ENCODE results near the gene TNS3. TPM values are rescaled to one million over a fixed set of nuclear protein-coding genes. Genes with fewer than 3 reads are reported as not detected.

Gene TNS3
- total and polyA plus RNA-seq, 10 donors: 17.7 to 247 (median 147) TPM

DNA sequence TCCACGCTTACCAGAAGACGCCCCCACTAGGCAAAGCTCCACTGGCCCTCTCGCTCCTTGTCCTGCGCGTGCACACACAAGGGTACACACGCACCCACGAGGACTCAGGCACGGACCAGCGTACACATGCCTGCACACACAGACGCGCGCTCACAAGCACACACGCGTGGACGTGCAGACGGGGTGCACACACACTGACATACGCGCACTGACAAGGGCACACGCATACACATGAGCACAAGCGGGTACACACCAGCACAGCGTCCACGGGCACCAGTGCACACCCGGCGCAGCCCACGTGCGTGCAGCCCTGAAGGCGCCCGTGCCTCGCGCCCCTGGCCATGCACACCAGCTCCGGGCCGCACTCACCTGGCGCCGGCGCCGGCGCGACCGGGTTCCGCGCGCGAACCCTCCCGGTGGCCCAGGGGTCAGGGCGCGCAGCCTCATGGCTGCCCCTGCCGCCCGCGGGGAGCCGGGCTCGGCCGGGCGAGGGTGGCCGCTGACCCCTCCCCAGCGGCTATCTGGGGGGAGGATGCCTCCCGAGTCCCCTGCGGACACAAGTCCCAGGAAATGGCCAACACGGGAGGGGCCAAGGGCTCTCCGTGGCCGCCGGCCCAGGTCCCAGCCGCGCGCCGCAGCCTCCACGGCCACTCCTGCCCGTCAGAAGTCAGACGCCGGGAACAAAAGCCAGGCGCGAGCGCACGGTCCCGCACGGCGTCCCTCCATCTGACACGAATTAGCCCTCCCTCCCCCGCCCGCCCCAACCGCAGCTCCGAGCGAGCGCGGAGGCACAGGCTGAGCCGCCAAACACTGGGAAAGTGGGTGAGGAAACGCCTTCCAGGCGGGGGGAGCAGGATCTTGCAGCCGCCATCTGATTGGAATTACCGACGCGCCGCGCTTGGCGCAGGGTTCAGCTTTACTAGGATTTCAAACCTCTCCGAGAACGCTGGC lies 45.0 kb downstream of the TNS3 start:
- Histone ChIP-seq H3K4me1 (peaks cover 0 to 73% (median 55%) of the 10 kb centered on the region in 6 donors), H3K36me3 (peaks cover 0 to 4% (median 0%) of the 10 kb centered on the region in 6 donors), H3K27me3 (replicated peaks in 1 of 7) (peaks cover 0 to 22% (median 0%) of the 10 kb centered on the region in 7 donors), H3K9me3 (no peaks in the 10 kb centered on the region), H3K27ac (peak overlapping the region; percentile 19 to 63 (median 54)), H3K4me3 (peak overlapping the region in 7 of 8 donors; percentile 27 to 64 (median 33))
- intact Hi-C loops (cut with DNase I; ENCODE audit: low total_unique reads): no loop called here
- peak; percentile 74 for DNase-seq
- 33 to 65% (median 37%) methylated on average over 20 to 96 of the region's 96 CpGs for WGBS, 5 donors
- no peak for TF ChIP-seq POLR2A (IDR thresholded peaks at IDR 0.05)
- TF ChIP-seq POLR2AphosphoS5 (IDR thresholded peaks at IDR 0.05): peak in 2 of 3 donors; percentile 50 to 59
- TF ChIP-seq, protein P1, sequence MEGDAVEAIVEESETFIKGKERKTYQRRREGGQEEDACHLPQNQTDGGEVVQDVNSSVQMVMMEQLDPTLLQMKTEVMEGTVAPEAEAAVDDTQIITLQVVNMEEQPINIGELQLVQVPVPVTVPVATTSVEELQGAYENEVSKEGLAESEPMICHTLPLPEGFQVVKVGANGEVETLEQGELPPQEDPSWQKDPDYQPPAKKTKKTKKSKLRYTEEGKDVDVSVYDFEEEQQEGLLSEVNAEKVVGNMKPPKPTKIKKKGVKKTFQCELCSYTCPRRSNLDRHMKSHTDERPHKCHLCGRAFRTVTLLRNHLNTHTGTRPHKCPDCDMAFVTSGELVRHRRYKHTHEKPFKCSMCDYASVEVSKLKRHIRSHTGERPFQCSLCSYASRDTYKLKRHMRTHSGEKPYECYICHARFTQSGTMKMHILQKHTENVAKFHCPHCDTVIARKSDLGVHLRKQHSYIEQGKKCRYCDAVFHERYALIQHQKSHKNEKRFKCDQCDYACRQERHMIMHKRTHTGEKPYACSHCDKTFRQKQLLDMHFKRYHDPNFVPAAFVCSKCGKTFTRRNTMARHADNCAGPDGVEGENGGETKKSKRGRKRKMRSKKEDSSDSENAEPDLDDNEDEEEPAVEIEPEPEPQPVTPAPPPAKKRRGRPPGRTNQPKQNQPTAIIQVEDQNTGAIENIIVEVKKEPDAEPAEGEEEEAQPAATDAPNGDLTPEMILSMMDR (IDR thresholded peaks at IDR 0.05 in 8 of 11, conservative IDR thresholded peaks at IDR 0.05 in 3 of 11): no peak

DNA sequence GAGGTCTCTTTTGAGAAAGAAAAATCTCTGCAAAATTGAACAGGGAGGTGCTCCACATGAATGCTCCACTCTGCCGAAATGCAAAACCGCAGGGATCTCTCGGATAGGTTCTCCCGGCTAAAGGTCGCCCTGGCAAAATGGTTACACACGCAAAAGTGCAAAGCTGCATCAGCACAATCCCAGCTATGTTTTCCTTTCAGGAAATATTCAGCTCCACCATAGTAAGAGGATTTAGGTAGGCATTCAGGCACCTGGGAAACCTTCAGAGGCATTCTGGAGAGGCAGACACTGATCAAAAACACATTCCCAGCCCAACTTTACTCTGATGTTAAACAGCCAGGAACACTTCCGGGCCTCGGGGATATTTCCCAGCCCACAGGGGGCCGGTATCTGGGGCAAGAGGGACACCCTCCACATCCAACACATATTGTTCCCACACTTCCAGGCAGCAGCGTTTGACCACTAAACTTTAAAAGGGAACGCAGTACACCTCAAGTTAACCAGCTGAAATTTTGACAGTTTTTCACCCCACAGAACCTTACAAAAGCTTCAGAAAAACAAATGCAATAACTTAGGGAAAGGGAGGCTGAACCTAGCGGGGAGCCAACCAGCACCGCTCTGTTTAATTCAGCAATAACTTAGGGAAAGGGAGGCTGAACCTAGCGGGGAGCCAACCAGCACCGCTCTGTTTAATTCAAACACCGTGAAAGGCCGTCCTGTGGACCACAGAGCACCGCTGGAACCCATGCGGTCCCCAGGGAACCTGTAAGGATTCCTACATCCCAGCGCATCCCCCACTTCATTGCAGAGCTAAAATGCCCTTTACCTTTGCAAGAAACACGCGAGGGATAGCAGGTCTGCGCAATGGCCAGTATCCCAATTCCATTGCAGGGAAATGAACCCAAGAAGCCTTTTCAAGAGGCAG lies 45.9 kb downstream of the TNS3 start:
- peak overlapping the region in 4 of 8 donors; percentile 28 to 57 (median 54) for H3K27ac ChIP-seq

DNA sequence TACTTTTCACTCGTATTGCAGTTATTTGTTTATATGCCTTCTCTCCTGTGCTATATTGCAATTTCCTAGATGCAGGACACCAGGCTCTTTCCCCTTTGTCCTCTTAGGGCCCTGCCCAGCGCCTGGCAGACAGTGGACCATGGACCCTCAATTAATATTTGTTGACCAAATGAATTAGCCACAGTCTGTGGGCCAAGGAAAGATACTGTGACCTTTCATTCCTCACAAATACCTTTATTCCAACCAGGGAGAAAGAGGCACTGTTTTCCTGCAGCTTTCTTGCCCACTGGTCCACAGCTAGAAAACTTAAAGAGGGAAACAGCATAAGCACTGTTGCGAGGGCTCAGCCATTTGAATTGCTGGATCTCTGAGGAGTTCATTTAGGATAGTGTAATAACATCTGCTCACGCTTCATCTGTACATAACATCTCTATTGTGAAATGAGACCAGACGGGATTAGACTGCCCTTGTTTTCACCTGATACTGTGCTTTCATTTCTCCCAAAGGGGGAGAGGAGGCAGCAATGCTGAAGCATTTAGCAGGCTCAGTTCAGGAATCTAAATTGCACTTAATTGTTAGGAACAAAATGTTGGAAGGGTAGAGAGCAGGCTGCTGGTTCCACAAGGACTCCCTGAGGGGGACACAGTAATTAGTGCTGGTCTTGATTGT lies 46.7 kb downstream of the TNS3 start:
- Histone ChIP-seq H3K4me3 (no peak overlapping the region), H3K27ac (peak overlapping the region in 5 of 8 donors; percentile 1 to 55 (median 28)), H3K4me1 (peaks cover 0 to 68% (median 50%) of the 10 kb centered on the region in 6 donors), H3K9me3 (no peaks in the 10 kb centered on the region), H3K36me3 (peaks cover 0 to 4% (median 0%) of the 10 kb centered on the region in 6 donors), H3K27me3 (replicated peaks in 1 of 7) (peaks cover 0 to 22% (median 0%) of the 10 kb centered on the region in 7 donors)
- DNase-seq: peak; percentile 7
- 74 to 95% (median 81%) methylated on average over 5 of the region's 5 CpGs for WGBS, 5 donors
- TF ChIP-seq, protein P1 (IDR thresholded peaks at IDR 0.05 in 8 of 11, conservative IDR thresholded peaks at IDR 0.05 in 3 of 11): no peak
- TF ChIP-seq POLR2AphosphoS5 (IDR thresholded peaks at IDR 0.05) (no peak), POLR2A (IDR thresholded peaks at IDR 0.05) (no peak)
- intact Hi-C loops (cut with DNase I; ENCODE audit: low total_unique reads): no loop called here

More for the DNA sequence above, 45.9 kb downstream of the TNS3 start:
- intact Hi-C loops (cut with DNase I; ENCODE audit: low total_unique reads): no loop called here
- H3K27me3 ChIP-seq (replicated peaks in 1 of 7): peaks cover 0 to 22% (median 0%) of the 10 kb centered on the region in 7 donors
- 69 to 88% (median 87%) methylated on average over 23 of the region's 23 CpGs for WGBS, 5 donors
- no peaks in the 10 kb centered on the region for H3K9me3 ChIP-seq
- DNase-seq: no peak
- TF ChIP-seq POLR2AphosphoS5 (IDR thresholded peaks at IDR 0.05): no peak
- TF ChIP-seq, protein P1 (IDR thresholded peaks at IDR 0.05 in 8 of 11, conservative IDR thresholded peaks at IDR 0.05 in 3 of 11): no peak
- no peak for TF ChIP-seq POLR2A (IDR thresholded peaks at IDR 0.05)
- peak overlapping the region in 1 of 8 donors; percentile 64 for H3K4me3 ChIP-seq
- peaks cover 0 to 4% (median 0%) of the 10 kb centered on the region in 6 donors for H3K36me3 ChIP-seq
- H3K4me1 ChIP-seq: peaks cover 0 to 74% (median 54%) of the 10 kb centered on the region in 6 donors

All from spleen (tissue), 11 donors.